Adrenal gland (tissue), 12 donors: ENCODE results near the gene CAMTA1. TPM values are rescaled to one million over a fixed set of nuclear protein-coding genes. Genes with fewer than 3 reads are reported as not detected.
A peak's percentile ranks its signal among the peaks of the same experiment; 100 is the strongest.

Source experiments
- DNase-seq, 7 donors: peaks; one replicate each; pipeline ENCODE4 v3.0.0-alpha.2; 2019 to 2020
- H3K27ac ChIP-seq, 5 donors: fragments of 200-600 bp; sonication (generic) in 4 of 5; 1 replicate in 3 of 5; 2 replicates in 2 of 5; pipeline versions ENCODE4 v1.5.1 to v1.8.0; 2016 to 2020; ENCODE audit warnings: mild to moderate bottlenecking in 1 of 5
- H3K27me3 ChIP-seq: fragments of 200-600 bp; 2 replicates; pipeline ENCODE4 v1.8.0; 2021
- H3K36me3 ChIP-seq, 2 donors: fragments of 200-600 bp; replicated peaks in 1 of 2; 1 replicate in 1 of 2; 2 replicates in 1 of 2; pipeline versions ENCODE4 v1.5.1 to v1.8.0; 2018 to 2022
- H3K4me1 ChIP-seq, 2 donors: fragments of 200-600 bp; replicated peaks in 1 of 2; 1 replicate in 1 of 2; 2 replicates in 1 of 2; pipeline versions ENCODE4 v1.5.1 to v1.8.0; 2018 to 2021
- H3K4me3 ChIP-seq, 4 donors: fragments of 200-600 bp; sonication (generic) in 3 of 4; one replicate each; pipeline ENCODE4 v1.5.1; 2016 to 2018
- H3K9me3 ChIP-seq, 3 donors: fragments of 200-600 bp; sonication (generic) in 1 of 3; replicated peaks in 1 of 3; 1 replicate in 2 of 3; 2 replicates in 1 of 3; pipeline versions ENCODE4 v1.5.1 to v1.8.0; 2016 to 2021
- CTCF ChIP-seq, 6 experiments: fragments of 450-650 bp in 4 of 6; fragments of 200-600 bp in 2 of 6; sonication (generic) in 1 of 6; IDR thresholded peaks; 1 replicate in 5 of 6; 2 replicates in 1 of 6; pipeline versions ENCODE4 v1.5.1 to v1.8.0; 2016 to 2021; ENCODE audit warnings: antibody characterized with exemption in 6 of 6, mild to moderate bottlenecking in 2 of 6, moderate library complexity in 1 of 6
- POLR2A ChIP-seq, 2 donors: fragments of 450-650 bp; IDR thresholded peaks; one replicate each; pipeline ENCODE4 v1.6.1; 2017; ENCODE audit warnings: antibody characterized with exemption in 2 of 2, mild to moderate bottlenecking in 2 of 2, moderate library complexity in 1 of 2
- WGBS, 4 donors: extraction: QIAGEN DNeasy Blood & Tissue Kit in 2 of 4; methylation state at CpG; one replicate each; pipeline versions ENCODE4 v1.1.5 to v1.1.7; 2013 to 2017; 5-methylcytosine and 5-hydroxymethylcytosine counted together
- intact Hi-C, 2 donors: fragments of 100-400 bp; cut with DNase I; formaldehyde crosslinking; loops; one replicate each; pipeline versions ENCODE4 v1.14.1 to v1.15.0; 2022 to 2023
- polyA plus RNA-seq, 3 donors: library from polyadenylated mRNA; stranded (reverse); fragments of 200-250 nt in 2 of 3; fragments of 350-450 nt in 1 of 3; fragmentation: Illumina TruSeq in 1 of 3; extraction: RNeasy Lipid Tissue Mini Kit (QIAGEN cat#74804) in 1 of 3; gene quantifications; one replicate each; pipeline ENCODE4 v1.2.3, GENCODE V29; 2013 to 2014
- total RNA-seq, 9 donors: library from RNA; depleted of rRNA in 4 of 9; stranded (reverse); fragments of >200 nt in 4 of 9; fragments of 120-200 nt in 1 of 9; fragmentation: NEBNext Ultra II Directional in 1 of 9; extraction: Animal tissue kit (Norgen Biotek cat#: 25700) in 1 of 9; gene quantifications; one replicate each; pipeline versions ENCODE4 v1.1.0 to v1.2.4, GENCODE V29; 2013 to 2023
- donor health status: healthy with polysubstance abuse.
- donor health status: Bipolar disorder and iron deficiency.
- donor health status: DM: yes; HTN: yes; CAD: no.
- donor health status: DM: no; HTN: no; CAD: no.
- donor health status: DM: no; HTN: no; CAD: no.
- donor health status: DM: yes; HTN: yes; CAD: no.

The CAMTA1 gene
- total and polyA plus RNA-seq, 12 donors, result 62.9 to 141 (median 96.9) TPM

- no peak for DNase-seq
- TF ChIP-seq POLR2A (IDR thresholded peaks at IDR 0.05), result no peak
- no peak for TF ChIP-seq CTCF (IDR thresholded peaks at IDR 0.05)
- intact Hi-C loops, result no loop called here
Observed at GRCh38 chr1:7108251-7108650, 323.0 kb downstream of the CAMTA1 start.

GRCh38 chr1:7109901-7110300, 324.6 kb downstream of the CAMTA1 start:
- 58 to 75% (median 68%) methylated on average over 3 of the region's 3 CpGs for WGBS, 4 donors
- H3K27ac ChIP-seq, result peak overlapping the region in 1 of 5 donors; percentile 49
- intact Hi-C loops, result no loop called here
- H3K9me3 ChIP-seq, result no peaks in the 10 kb centered on the region
- no peak overlapping the region for H3K4me3 ChIP-seq
- no peak for DNase-seq
- H3K27me3 ChIP-seq, result no peaks in the 10 kb centered on the region
- H3K36me3 ChIP-seq, result no peaks in the 10 kb centered on the region
- TF ChIP-seq POLR2A (IDR thresholded peaks at IDR 0.05) (no peak), CTCF (IDR thresholded peaks at IDR 0.05) (no peak)
- no peaks in the 10 kb centered on the region for H3K4me1 ChIP-seq

More at GRCh38 chr1:7108251-7108650, 323.0 kb downstream of the CAMTA1 start:
- no peaks in the 10 kb centered on the region for H3K4me1 ChIP-seq
- H3K9me3 ChIP-seq, result no peaks in the 10 kb centered on the region
- no peaks in the 10 kb centered on the region for H3K36me3 ChIP-seq
- WGBS, 4 donors, result 75 to 82% (median 79%) methylated on average over 8 of the region's 8 CpGs
- H3K27ac ChIP-seq, result no peak overlapping the region
- no peak overlapping the region for H3K4me3 ChIP-seq
- no peaks in the 10 kb centered on the region for H3K27me3 ChIP-seq

DNA sequence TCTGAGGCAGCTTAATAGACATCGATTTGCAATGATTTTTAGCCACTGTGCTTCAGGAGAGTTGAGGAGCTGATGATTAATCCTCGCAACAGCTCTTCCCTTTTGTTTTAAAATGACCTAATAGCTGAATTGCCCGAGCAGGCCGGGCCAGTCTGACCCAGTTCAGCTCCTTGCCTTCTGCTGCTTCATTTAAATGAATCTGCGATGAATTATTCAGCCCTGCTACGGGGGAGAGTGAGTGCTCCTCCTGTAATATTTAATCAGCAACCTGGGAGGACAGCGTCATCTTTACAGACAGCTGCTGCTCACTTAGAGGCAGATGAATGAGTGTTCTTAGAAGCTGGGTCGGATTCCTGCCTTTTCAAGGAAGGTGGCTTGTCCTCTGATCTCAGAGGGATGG, 325.1 kb downstream of the CAMTA1 start:
- no peaks in the 10 kb centered on the region for H3K27me3 ChIP-seq
- intact Hi-C loops, result no loop called here
- peak in 3 of 7 donors; percentile 5 to 75 (median 25) for DNase-seq
- H3K27ac ChIP-seq, result peak overlapping the region in 1 of 5 donors; percentile 49
- no peaks in the 10 kb centered on the region for H3K9me3 ChIP-seq
- no peaks in the 10 kb centered on the region for H3K36me3 ChIP-seq
- H3K4me3 ChIP-seq, result no peak overlapping the region
- TF ChIP-seq POLR2A (IDR thresholded peaks at IDR 0.05), result no peak
- no peak for TF ChIP-seq CTCF (IDR thresholded peaks at IDR 0.05)
- WGBS, 4 donors, result 50 to 81% (median 69%) methylated on average over 8 of the region's 8 CpGs
- H3K4me1 ChIP-seq, result no peaks in the 10 kb centered on the region

DNA sequence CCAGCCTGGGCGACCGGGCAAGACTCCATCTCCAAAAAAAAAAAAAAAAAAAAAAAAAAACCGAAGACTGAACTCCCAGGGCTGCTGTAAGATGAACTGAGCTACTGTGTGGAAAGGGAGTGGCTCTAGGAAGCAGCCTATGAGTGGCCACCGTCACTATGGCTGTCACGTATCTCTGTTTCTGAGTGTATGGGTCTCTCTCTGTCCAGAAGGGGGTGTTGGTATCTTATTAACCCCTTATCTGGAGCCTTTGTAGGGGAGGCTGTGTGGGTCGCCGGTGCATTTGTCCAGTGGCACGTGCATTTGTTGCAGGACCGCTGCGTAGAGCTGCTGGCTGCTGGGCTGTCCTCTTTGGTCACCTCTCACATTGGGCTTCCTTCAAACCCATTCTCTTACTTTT, 326.6 kb downstream of the CAMTA1 start:
- WGBS, 4 donors, result 72 to 91% (median 75%) methylated on average over 10 of the region's 10 CpGs
- no peaks in the 10 kb centered on the region for H3K27me3 ChIP-seq
- intact Hi-C loops, result no loop called here

More for the DNA sequence above, 326.6 kb downstream of the CAMTA1 start:
- TF ChIP-seq POLR2A (IDR thresholded peaks at IDR 0.05) (no peak), CTCF (IDR thresholded peaks at IDR 0.05) (no peak)
- no peaks in the 10 kb centered on the region for H3K9me3 ChIP-seq
- no peak overlapping the region for H3K4me3 ChIP-seq
- H3K27ac ChIP-seq, result no peak overlapping the region
- no peaks in the 10 kb centered on the region for H3K4me1 ChIP-seq
- no peaks in the 10 kb centered on the region for H3K36me3 ChIP-seq
- no peak for DNase-seq
